GM21367 (cell line): Measurements from ENCODE around the gene SPRYD3.

ENCODE experiments used
- ATAC-seq: cut with Tn5 transposase; IDR thresholded peaks from one replicate; pipeline ENCODE4 v1.9.1; 2021; ENCODE audit not compliant: unreplicated experiment

SPRYD3 gene

DNA sequence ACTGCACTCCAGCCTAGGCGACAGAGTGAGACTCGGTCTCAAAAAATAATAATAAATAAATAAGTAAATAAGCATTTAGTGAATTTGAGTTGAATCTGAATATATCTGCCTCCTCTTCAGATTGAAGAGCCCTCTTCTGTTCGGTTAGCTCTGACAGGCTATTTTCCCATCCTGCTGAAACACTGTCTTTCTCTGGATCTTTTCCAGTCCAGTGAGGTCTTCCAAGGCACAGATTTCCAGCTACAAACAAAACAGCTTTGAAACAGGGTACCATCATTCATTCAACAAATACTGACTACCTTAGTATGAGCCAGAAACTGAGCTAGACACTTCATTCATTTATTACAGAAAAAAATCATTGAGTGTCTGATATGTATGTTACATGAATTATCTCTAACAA, 7.2 kb upstream of the SPRYD3 start:
- no peak for ATAC-seq

DNA sequence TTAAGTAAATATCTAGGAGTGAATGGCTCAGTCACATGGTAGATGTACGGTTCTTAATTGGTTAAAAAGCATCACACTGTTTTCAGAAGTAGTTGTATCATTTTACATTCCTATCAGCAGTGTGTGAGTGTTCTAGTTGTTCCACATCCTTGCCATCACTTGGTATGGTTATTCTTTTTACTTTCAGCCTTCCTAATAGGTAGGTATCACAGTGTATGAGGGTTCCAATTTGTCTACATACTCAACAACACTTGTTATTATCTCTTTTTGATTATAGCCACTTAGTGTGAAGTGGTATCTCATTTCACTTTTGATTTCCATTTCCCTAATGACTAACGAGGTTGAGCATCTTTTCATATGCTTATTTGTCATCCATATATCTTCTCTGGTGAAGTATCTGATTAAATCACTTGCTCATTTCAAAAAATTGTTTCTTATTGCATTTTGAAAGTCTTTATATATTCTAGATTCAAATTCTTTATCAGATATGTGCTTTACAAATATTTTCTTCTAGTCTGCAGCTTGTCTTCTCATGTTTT, 3.5 kb upstream of the SPRYD3 start:
- no peak for ATAC-seq

DNA sequence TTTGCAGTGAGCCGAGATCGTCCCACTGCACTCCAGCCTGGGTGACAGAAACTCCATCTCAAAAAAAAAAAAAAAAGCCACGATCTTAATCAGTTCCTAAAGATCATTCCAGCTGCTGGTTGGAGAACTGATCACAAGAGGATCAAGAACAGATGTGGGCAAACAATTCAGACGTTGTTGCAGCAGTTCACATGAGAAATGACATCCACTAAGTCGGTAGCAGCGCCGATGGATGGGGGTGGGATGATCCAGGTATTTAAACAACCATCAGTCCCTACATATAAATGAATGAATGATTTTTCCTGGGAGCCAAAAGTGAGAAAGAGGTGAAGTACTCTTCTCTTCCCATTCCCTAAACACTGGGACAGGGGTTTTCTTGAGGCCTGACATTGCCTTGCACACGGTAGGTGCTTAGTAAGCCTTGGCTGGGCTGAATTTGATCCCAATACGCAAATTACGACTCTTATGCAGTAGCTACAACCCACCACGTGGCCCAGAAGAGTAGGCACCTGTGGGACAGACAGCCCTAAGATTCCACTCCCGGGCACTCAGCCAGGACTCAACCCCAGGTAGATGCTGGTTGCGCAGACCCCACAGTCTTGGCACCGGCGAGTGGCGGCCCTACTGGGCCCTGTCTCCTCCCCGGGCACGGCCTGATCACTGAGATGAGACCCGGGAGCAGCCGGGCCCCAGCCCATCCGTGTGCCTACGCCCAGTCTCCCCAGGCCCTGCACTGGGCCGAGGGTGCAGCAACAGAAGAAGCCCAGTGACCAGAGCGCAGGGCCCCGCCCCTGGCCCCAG, 565 bp downstream of the SPRYD3 start:
- ATAC-seq = peak; percentile 9

DNA sequence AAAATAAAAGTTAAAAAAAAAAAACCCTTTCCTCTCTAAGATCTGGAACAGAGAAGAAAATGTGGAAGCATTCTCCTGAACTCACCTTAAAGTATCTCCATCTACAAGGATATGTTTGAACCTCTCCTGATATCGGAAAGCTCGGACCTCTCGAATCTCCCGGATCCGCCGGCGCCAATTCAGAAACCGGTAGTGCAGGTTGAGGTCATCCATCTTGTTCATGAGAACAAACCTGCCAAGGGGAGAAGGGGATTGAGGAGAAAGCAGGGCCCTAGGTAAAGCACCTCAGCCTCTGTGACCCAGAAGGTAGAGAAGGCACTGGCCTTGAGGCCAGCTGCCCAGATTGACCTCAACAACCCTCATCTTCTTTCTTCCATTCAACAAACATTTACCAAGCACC, 2.2 kb downstream of the SPRYD3 start:
- no peak for ATAC-seq

DNA sequence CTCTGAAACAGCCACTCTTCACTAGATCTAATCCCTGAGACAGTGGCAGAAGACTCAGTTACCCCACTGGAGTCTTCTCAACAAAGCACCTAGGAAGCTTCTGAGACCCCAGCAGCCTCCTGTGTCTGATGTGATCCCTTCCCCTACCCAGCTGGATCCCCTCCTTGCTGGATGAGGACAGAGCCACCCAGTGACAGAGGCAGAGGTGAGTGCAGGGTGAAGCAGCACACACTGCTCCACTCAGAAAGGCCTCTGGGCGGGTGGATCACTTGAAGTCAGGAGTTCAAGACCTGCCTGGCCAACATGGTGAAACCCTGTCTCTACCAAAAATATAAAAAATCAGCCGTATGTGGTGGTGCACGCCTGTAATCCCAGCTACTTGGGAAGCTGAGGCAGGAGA, 2.7 kb downstream of the SPRYD3 start:
- ATAC-seq = no peak

DNA sequence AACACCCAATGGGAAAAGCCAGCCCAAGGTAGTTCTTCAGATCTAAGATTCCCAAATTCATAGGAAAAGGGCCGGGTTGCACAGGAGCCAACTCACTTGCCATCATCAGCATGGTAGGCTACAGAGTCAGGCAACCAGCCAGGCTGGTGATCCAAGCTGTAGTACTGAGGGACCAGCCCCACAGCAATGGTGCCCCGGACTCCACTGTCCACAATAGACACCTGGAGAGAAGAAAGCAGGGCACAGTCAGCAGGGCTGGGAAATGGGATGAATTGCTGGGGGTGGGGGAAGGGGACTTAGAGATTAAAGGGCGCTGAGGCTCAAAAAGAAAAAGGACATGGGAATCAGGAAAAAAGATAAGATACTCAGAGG, 4.2 kb downstream of the SPRYD3 start:
- no peak for ATAC-seq

DNA sequence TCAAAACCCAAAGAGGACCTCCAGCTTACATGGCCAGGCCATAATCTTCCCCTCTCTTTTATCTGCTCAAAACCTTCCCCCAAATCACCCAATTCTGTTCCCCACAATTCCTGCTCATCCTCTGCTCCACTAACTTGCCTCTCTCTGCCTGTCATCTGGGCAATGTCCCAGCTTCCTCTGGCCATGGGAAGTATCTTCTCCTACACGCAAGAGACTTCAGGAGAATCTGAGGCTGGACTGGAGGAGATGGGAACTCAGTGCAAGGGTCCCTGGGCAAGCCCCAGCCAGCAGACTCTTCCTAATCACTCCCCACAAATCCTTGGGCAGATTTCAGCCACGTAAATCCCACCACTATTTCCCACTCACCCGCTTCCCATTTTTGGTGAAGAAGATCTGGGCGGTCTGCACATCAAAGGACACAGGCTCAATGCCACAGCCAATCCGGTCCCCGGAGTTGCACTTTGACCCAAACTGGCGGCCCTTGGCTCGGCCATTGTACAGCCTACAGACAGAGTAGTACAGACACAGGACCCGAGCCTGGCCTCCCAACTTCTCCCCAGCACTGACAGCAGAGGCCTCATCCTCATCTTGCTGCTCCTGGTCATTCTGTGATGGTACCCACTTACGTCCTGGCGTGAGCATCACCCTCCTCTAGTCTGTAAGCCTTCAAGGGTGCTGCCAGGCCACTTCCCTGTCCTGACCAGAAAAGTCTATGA, 4.7 kb downstream of the SPRYD3 start:
- no peak for ATAC-seq

DNA sequence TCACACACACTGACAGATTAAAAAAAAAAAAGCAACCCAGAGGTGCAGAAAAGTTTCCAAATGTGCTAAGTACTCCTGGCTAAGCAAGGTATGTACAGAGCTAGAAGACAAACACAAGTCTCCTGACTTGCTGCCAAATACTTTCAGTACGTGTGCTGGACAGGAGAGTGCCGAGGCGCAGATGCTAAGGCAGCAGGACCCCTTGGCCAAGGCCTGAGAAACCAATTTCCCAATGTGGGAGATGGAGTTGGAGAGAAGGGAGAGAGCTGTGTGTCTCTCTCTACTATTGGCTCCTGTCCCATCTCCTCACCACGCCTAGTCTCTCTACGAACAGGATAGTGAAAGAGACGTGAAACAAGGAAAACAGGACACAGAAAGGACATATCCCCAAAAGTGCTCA, 5.3 kb downstream of the SPRYD3 start:
- no peak for ATAC-seq

DNA sequence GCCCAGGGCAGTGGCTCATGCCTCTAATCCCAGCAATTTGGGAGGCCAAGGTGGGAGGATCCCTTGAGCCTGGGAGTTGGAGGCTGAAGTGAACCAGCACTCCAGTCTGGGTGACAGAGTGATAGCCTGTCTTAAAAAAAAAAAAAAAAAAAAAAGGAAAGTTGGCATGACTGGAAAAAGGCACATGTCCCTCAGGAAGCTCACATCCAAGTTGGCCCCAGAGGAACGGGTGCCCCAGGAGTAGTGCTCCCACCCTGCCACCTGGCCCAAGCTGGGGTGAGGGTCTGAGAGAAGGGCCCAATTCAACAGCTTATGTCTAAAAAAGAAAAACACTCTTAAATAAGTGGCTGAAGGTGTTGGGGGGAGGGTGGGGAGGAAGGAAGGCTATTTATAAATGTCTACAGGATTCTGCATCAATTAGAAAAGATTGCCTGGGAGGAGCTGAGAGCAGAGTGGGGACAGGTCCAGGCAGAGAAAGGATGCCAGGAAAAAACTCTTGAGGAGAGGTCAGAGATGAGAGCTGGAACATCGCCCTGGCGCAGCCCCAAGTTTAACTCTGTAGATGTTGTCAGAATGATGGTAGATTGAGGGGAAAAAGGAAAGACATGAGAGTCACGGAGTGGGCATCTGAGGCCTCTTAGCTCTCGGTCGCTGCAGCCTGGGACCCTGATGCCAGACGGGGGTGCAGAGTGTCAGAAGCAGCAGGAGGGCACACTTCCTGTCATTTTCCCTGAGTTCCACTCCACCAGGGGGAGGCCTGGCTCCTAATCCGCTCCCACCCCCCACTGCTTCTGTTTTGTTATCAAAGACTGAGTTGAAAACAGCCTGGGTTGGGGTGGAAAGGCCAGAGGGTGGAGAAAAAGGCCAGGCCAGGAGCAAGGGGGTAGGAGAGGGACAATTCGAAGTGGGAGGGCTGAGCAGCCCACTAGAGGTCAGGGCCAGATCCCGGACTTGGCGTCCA, 7.3 kb downstream of the SPRYD3 start:
- ATAC-seq = no peak

DNA sequence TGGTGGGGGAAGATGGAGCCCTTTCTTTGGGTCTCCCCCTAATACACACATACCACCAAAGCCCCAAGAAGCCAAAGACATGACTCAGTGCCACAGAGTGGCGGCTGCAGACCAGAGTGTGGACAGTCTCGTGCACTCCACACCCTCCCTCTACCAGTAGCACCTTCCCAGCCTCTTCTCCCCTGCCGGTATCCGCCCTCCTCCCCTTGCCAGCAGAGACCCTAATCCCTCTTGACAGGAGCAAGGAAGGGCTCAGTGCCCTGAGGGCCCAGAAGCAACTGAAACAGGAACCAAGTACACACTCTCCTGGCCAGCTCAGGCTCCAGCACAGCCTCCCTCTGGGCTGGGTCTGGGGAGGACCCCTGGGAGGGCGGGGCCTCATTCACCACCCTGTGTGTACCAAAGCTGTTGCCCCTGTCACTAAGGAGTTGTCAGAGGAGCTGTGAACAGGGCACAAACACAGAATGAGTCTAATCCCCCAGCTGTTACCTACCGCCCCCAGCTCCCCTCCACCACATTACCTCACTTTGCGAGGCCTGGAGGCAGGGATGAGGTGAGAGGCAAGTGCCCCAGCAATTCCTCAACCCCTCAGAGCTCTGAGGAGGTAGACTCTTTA, 8.2 kb downstream of the SPRYD3 start:
- ATAC-seq = no peak

DNA sequence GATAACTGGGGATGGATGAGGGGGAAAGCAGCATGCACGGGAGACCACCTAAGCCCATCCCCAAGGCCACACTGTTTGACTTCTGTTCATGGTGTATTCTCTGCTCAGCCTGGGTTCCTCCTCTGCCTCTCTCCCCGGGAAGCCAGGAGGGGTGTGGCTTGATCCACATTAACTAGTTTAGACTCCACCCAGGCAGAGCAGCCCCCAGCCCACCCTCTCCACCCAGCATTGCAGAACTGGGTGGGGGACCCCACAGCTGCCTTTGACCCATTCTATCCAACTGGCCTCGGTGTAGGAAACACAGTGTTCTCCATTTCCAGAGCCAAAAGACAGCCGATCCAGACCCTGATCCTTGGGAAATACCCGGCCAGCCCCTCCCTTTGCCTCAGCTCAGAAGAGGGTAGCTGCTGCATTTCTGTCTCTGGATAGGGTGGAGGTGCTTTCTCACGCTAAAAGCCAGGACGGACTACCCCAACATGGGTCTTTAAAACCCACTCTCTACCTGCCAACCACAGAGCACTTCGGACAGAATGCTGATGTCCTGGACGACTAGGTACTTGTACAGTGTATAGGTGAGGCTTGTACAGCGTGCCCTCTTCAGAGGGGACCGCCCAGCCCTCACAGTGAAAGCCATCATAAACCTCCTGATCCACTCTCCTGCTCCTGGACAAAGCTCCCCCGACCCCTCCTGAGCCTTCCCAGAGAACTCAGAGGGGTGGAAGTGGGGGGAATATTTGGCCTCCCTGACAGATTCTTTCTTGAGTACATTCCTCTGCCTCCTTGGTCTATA, 9.4 kb downstream of the SPRYD3 start:
- no peak for ATAC-seq

DNA sequence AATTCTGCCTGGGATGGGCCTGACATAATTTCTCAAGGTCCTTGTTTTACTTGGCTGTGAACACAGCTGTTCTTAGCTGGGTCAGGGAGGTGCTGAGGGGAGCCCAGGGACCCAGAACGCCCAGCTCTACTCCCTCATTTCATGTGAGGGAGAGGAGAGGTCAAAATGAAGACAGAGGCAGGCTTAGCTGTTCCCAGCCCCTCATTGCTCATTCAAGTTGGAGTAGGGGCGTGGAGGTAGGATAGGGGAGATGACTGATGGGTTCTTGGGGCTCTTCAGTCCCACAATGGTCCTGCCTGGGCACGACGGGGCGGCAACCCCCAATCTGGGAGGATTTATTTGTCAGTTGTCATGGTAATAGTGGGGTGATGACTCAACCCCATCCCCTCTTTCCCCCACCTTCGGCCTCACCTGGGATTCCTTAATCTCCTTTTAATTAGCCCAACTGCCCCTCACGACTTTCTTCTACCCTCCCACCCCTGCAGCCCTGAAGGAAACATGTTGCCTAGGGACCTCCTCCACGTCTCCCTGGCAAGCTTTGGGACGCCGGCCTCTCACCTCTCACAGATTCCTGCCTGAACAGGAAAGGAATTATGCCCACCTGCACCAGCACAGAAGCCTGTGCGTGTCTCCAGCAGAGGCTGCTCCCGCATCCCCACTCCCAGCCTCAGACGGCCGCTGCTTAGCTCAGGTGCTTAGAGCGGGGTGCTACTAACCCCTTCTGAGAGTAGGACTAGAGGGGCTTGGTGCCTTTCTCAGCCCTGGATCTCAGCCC, 10.2 kb downstream of the SPRYD3 start:
- ATAC-seq = no peak

DNA sequence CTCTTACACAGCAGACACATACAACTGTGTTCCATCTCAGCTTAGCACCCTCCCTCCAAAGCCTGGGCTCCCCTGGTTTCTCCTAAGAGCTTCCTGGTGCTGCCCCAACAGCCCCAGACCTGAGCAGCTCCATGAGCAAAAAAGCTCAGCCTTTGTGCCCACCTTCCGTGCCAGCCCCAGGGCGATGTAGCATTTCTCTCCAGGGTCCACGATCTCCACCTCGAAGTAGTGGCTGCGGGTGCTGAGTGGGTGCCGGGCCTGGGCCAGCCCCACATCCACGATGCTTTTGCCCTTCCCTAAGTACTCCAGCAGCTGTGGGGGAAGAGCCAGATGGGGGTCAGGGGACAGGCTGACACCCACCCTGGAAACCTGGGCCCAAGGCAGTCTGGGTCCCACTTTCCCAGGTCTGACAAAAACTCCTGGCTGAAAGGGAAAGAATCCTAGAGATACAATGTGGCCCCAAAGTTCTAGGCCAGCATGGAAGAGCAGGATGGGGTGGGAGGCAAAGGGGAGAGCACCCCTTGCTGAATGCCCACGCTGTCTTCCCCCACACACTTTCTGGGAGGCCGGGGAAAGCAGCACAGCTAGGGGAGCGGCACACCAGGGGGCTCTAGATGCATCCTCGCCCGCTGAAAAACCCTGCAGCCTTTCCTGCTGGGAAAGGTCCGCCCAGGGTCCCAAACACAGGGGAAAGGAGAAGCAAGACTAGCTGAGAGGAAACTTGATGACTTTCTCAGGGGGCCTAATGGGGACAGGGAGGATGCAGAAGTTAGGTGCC, 11.0 kb downstream of the SPRYD3 start:
- ATAC-seq = no peak

DNA sequence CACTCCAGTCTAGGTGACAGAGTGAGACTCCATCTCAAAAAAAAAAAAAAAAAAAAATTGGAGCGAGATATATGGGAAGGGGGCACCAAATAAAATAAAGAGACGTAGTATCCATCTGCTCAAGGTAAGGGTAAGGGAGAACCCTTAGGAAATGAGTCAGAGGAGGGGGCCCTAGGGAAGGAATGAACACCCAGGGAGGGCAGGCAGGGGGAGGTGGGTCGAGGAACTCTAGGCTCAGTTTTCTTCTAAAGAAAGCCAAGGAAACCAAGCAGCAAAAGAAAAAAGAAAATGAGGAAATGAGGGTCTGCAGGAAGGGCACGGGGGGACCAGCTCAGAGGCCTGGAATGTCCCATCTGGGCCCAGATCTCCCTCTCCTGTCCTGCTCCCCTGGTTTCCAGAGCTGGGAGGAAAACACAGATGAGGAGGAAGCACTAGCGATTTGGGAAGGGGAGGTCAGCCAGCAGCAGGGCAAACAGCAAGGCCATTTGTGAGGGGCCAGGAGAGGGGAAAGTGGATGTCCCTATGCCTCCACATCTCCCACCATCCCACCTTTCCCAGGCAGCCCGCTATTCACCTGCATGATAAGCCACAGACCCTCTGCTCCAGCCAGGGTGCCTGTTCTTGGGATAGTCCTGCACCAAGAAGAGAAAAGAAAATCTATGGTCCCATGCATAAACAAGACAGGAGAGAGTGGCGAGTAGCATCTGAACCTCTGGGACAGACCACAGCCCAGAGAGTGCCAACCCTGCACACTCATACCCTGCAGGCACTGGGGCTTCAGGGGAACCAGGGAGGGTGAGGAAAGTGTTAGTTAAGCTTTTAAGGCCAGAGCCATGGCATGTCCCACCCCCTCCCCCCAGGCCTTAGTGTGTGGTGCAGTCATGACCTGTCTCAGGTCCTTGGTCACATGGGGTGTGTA, 11.9 kb downstream of the SPRYD3 start:
- no peak for ATAC-seq

DNA sequence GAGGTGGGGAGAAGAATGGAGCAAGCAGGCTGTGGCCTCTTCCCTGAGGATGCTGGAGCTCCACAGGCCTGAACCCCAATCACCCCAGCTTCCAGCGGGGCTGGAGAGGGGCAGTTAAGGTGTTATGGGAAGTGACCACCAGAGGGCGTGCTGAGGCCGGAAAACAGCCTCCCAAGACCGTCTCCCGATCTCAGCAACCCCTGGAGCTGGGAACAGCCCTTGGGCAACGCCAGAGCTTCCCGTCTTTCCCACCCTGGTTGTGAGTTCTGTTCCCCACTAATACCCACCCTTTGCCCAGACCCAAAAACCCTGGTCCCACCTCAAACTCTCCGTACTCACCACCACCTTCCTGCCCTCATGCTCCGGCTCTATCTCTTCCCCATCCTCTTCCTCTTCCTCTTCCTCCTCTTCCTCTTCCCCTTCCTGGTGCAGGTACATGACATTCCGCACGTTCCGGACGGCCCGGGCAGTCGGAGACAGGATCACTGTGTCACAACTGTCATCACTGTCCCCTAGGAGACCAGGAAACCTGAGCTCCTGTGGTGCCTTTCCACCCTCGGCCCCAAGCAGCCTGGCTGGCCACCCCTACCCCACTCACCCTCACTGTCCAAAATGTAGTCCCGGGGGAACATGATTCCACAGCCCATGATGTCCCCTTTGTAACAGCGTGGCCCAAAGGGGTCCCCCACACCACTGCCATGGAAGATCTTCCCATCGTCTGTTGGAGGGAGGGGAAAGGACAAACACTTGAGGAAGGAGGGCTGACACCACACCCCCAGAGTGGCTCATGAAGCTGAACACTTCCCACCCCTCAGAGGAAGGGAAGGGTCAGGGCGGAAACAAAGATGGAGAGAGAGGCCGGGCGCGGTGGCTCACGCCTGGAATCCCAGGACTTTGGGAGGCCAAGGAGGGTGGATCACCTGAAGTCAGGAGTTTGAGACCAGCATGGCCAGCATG, 12.9 kb downstream of the SPRYD3 start:
- ATAC-seq = no peak

DNA sequence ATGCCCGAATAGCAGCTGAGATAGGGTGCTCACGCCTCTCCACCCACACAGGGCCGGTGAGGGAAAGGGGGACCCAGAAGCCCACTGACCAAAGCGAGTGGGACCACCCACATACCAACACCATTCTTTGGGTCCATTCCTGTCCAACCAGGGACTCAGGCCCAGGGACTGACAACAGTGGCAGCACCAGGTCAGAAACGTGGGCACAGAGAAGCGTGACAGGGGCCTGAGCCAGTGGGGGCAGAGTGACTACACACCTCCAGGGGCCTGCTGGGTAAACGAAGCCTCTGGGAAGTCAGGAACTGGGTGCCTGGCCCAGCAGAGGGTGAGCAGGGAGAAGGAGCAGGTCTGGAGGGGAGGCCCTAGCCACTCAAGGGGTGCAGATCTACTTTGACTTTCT, 13.7 kb downstream of the SPRYD3 start:
- no peak for ATAC-seq
